Right lobe of liver (tissue), 6 donors: ENCODE measurements around the gene CCL21. TPM values are rescaled to one million over a fixed set of nuclear protein-coding genes. Genes with fewer than 3 reads are reported as not detected.

ENCODE experiments used
- ATAC-seq, 4 donors: fragments of 200-7000 bp; cut with Tn5 transposase; one replicate each; pipeline ENCODE4 v1.9.1; 2020; ENCODE audit warnings: mild to moderate bottlenecking in 4 of 4, moderate library complexity in 4 of 4
- DNase-seq, 3 donors: peaks; one replicate each; pipeline ENCODE4 v3.0.0-alpha.2; 2020
- H3K27ac ChIP-seq, 3 donors: fragments of 200-600 bp; one replicate each; pipeline ENCODE4 v1.8.0; 2022
- H3K27me3 ChIP-seq, 2 donors: fragments of 200-600 bp; one replicate each; pipeline ENCODE4 v1.8.0; 2022
- H3K36me3 ChIP-seq, 4 donors: fragments of 200-600 bp; sonication (generic) in 1 of 4; one replicate each; pipeline versions ENCODE4 v1.5.1 to v1.8.0; 2017 to 2022; ENCODE audit warnings: control low read depth in 1 of 4
- H3K4me1 ChIP-seq, 4 donors: fragments of 200-600 bp; sonication (generic) in 1 of 4; one replicate each; pipeline versions ENCODE4 v1.5.1 to v1.8.0; 2017 to 2022; ENCODE audit warnings: control low read depth in 1 of 4
- H3K4me3 ChIP-seq, 3 donors: fragments of 200-600 bp; one replicate each; pipeline ENCODE4 v1.8.0; 2022
- H3K9me3 ChIP-seq, 4 donors: fragments of 200-600 bp; sonication (generic) in 1 of 4; one replicate each; pipeline versions ENCODE4 v1.5.1 to v1.8.0; 2017 to 2022; ENCODE audit warnings: control low read depth in 1 of 4
- CTCF ChIP-seq, 4 donors: fragments of 200-600 bp in 3 of 4; fragments of 450-650 bp in 1 of 4; IDR thresholded peaks; one replicate each; pipeline versions ENCODE4 v1.5.1 to v1.8.0; 2016 to 2022; ENCODE audit warnings: antibody characterized with exemption in 4 of 4, mild to moderate bottlenecking in 2 of 4
- POLR2A ChIP-seq: fragments of 450-650 bp; IDR thresholded peaks from one replicate; pipeline ENCODE4 v1.6.1; 2017; ENCODE audit warnings: antibody characterized with exemption, mild to moderate bottlenecking
- WGBS: methylation state at CpG from one replicate; pipeline ENCODE4 v1.1.6; 2018; ENCODE audit warnings: low coverage, low lambda C conversion rate; ENCODE audit not compliant: insufficient coverage; ENCODE audit errors: missing lambda C conversion rate; 5-methylcytosine and 5-hydroxymethylcytosine counted together
- intact Hi-C, 2 donors: fragments of 100-400 bp; cut with DNase I; formaldehyde crosslinking; loops; one replicate each; pipeline versions ENCODE4 v1.11.2 to v1.14.1; 2022
- total RNA-seq, 6 experiments: library from RNA; depleted of rRNA in 2 of 6; stranded (reverse); fragments of >200 nt in 2 of 6; fragmentation: NEBNext Ultra II Directional in 3 of 6; extraction: Animal tissue kit (Norgen Biotek cat#: 25700) in 3 of 6; gene quantifications; one replicate each; pipeline versions ENCODE4 v1.1.0 to v1.2.4, GENCODE V29; 2016 to 2023
- donor health status: DM: no; HTN: yes; CAD: no.
- donor health status: DM: no; HTN: no; CAD: no.
- donor health status: DM: no; HTN: no; CAD: no.
- donor health status: DM: no; HTN: yes; CAD: no.
- donor health status: DM: no; HTN: yes; CAD: no.

The CCL21 gene
- total RNA-seq, 6 experiments from 2014 or later, result 1.5 to 22.3 (median 7.6) TPM

GRCh38 chr9:34665067-34665380 is 44.9 kb downstream of the CCL21 start:
- WGBS, result 3% methylated on average over 7 of the region's 26 CpGs
- no peak for TF ChIP-seq CTCF (IDR thresholded peaks at IDR 0.05)
- no peak for ATAC-seq
- Histone ChIP-seq H3K27ac (peak overlapping the region; percentile 74 to 93 (median 89)), H3K9me3 (no peaks in the 10 kb centered on the region), H3K4me1 (peaks cover 0 to 11% (median 5%) of the 10 kb centered on the region in 4 donors), H3K4me3 (peak overlapping the region; percentile 71 to 85 (median 72)), H3K27me3 (no peaks in the 10 kb centered on the region), H3K36me3 (no peaks in the 10 kb centered on the region)
- no peak for DNase-seq
- intact Hi-C loops, result no loop called here

- TF ChIP-seq CTCF (IDR thresholded peaks at IDR 0.05), result peak; percentile 57 to 88 (median 82)
- no peak for TF ChIP-seq POLR2A
- Histone ChIP-seq H3K27me3 (no peaks in the 10 kb centered on the region), H3K27ac (peak overlapping the region; percentile 74 to 93 (median 89)), H3K9me3 (no peaks in the 10 kb centered on the region), H3K4me3 (peak overlapping the region; percentile 71 to 85 (median 72)), H3K36me3 (no peaks in the 10 kb centered on the region), H3K4me1 (peaks cover 0 to 11% (median 5%) of the 10 kb centered on the region in 4 donors)
- DNase-seq (peak; percentile 81 to 86 (median 83)), ATAC-seq (peak; percentile 38 to 57 (median 55))
- intact Hi-C loops, result no loop called here
- 8% methylated on average over 7 of the region's 18 CpGs for WGBS
These were observed 45.5 kb downstream of the CCL21 start for GRCh38 chr9:34664281-34665066.

GRCh38 chr9:34663303-34663605 is 46.7 kb downstream of the CCL21 start:
- H3K27ac ChIP-seq, result no peak overlapping the region
- no peaks in the 10 kb centered on the region for H3K27me3 ChIP-seq
- intact Hi-C loops, result no loop called here
- no peak overlapping the region for H3K4me3 ChIP-seq
- ATAC-seq (no peak), DNase-seq (no peak)
- no peaks in the 10 kb centered on the region for H3K36me3 ChIP-seq
- H3K4me1 ChIP-seq, result peaks cover 0 to 11% (median 5%) of the 10 kb centered on the region in 4 donors
- no peak for TF ChIP-seq CTCF (IDR thresholded peaks at IDR 0.05)
- no peak for TF ChIP-seq POLR2A
- no peaks in the 10 kb centered on the region for H3K9me3 ChIP-seq

- H3K36me3 ChIP-seq, result no peaks in the 10 kb centered on the region
- TF ChIP-seq CTCF (IDR thresholded peaks at IDR 0.05) (no peak), POLR2A (no peak)
- H3K27me3 ChIP-seq, result no peaks in the 10 kb centered on the region
- H3K27ac ChIP-seq, result no peak within 1 kb of the TSS
- no peak within 1 kb of the TSS for H3K4me3 ChIP-seq
- WGBS, result 89% methylated on average over 4 of the region's 4 CpGs
- ATAC-seq (no peak), DNase-seq (no peak)
- no peaks in the 10 kb centered on the region for H3K9me3 ChIP-seq
- intact Hi-C loops, result no loop called here
- H3K4me1 ChIP-seq, result peaks cover 0 to 11% (median 5%) of the 10 kb centered on the region in 4 donors
These were observed 47.2 kb downstream of the CCL21 start, which contains the start of gene CCL27 for GRCh38 chr9:34662526-34663302. Gene CCL27 (minus strand): TSS chr9:34662657. CDS start chr9:34662633, 24 bp downstream.
